D341Med (cell line): ENCODE data around the gene PIK3C2B.

ENCODE experiments used
- DNase-seq: peaks from one replicate; pipeline ENCODE4 v3.0.0; 2012; ENCODE audit warnings: low spot score

Gene PIK3C2B

GRCh38 chr1:204478172-204478899 is 16.3 kb downstream of the PIK3C2B start:
- DNase-seq, result no peak

GRCh38 chr1:204477036-204477740 is 17.4 kb downstream of the PIK3C2B start:
- DNase-seq, result no peak

GRCh38 chr1:204476563-204476962 is 18.0 kb downstream of the PIK3C2B start:
- DNase-seq, result no peak

- DNase-seq, result no peak
Measured at GRCh38 chr1:204475656-204476432, 18.8 kb downstream of the PIK3C2B start.

GRCh38 chr1:204473400-204473965 is 21.1 kb downstream of the PIK3C2B start:
- DNase-seq, result no peak

- no peak for DNase-seq
Measured at GRCh38 chr1:204472660-204473059, 21.9 kb downstream of the PIK3C2B start.

- DNase-seq, result no peak
Measured at GRCh38 chr1:204471687-204472086, 22.9 kb downstream of the PIK3C2B start.

- DNase-seq, result no peak
Measured at GRCh38 chr1:204469304-204469703, 25.3 kb downstream of the PIK3C2B start.

GRCh38 chr1:204468766-204469302 is 25.8 kb downstream of the PIK3C2B start:
- DNase-seq, result no peak

- no peak for DNase-seq
Measured at GRCh38 chr1:204468206-204468605, 26.4 kb downstream of the PIK3C2B start.

GRCh38 chr1:204466416-204467405 is 27.9 kb downstream of the PIK3C2B start:
- no peak for DNase-seq

- no peak for DNase-seq
Measured at GRCh38 chr1:204465546-204466415, 28.8 kb downstream of the PIK3C2B start.

GRCh38 chr1:204464701-204465100 is 29.9 kb downstream of the PIK3C2B start:
- no peak for DNase-seq

GRCh38 chr1:204464187-204464631 is 30.4 kb downstream of the PIK3C2B start:
- no peak for DNase-seq

GRCh38 chr1:204463125-204464060 is 31.2 kb downstream of the PIK3C2B start:
- DNase-seq, result no peak

GRCh38 chr1:204462229-204462561 is 32.4 kb downstream of the PIK3C2B start:
- no peak for DNase-seq

- DNase-seq, result no peak
Measured at GRCh38 chr1:204461331-204462228, 33.0 kb downstream of the PIK3C2B start.

GRCh38 chr1:204460346-204460745 is 34.3 kb downstream of the PIK3C2B start:
- DNase-seq, result no peak
